NCI-H2227 treated with DMSO at 0.1 percent for 48 hours (cell line): ENCODE data around the gene UIMC1.
A peak's percentile ranks its signal among the peaks of the same experiment; 100 is the strongest.

Source experiments
- DNase-seq: peaks from one replicate; lab custom pipeline; 2025; lab: John Stamatoyannopoulos, UW

Gene UIMC1

GRCh38 chr5:176870110-176870591 is 136.4 kb downstream of the UIMC1 start:
- no peak for DNase-seq

GRCh38 chr5:176869501-176870109 is 137.0 kb downstream of the UIMC1 start:
- no peak for DNase-seq

- no peak for DNase-seq
Observed at GRCh38 chr5:176868731-176869130, 137.8 kb downstream of the UIMC1 start.

GRCh38 chr5:176868126-176868525 is 138.5 kb downstream of the UIMC1 start:
- DNase-seq, result no peak

GRCh38 chr5:176866707-176867310 is 139.8 kb downstream of the UIMC1 start:
- DNase-seq, result peak; percentile 56

GRCh38 chr5:176865964-176866363 is 140.6 kb downstream of the UIMC1 start:
- no peak for DNase-seq

- no peak for DNase-seq
Observed at GRCh38 chr5:176864755-176865154, 141.8 kb downstream of the UIMC1 start.

GRCh38 chr5:176863765-176864098 is 142.8 kb downstream of the UIMC1 start:
- DNase-seq, result no peak

- DNase-seq, result no peak
Observed at GRCh38 chr5:176863041-176863764, 143.4 kb downstream of the UIMC1 start.

- DNase-seq, result no peak
Observed at GRCh38 chr5:176862330-176862995, 144.1 kb downstream of the UIMC1 start.

GRCh38 chr5:176861276-176861675 is 145.3 kb downstream of the UIMC1 start:
- no peak for DNase-seq

- no peak for DNase-seq
Observed at GRCh38 chr5:176860381-176860780, 146.2 kb downstream of the UIMC1 start.

- DNase-seq, result no peak
Observed at GRCh38 chr5:176859916-176860315, 146.7 kb downstream of the UIMC1 start.

GRCh38 chr5:176857894-176858273 is 148.7 kb downstream of the UIMC1 start:
- no peak for DNase-seq

- DNase-seq, result no peak
Observed at GRCh38 chr5:176857216-176857893, 149.2 kb downstream of the UIMC1 start.

- DNase-seq, result no peak
Observed at GRCh38 chr5:176856746-176857145, 149.8 kb downstream of the UIMC1 start.

- no peak for DNase-seq
Observed at GRCh38 chr5:176855598-176855997, 151.0 kb downstream of the UIMC1 start.
